ENCODE data around the gene TGFA. TPM values are rescaled to one million over a fixed set of nuclear protein-coding genes. Genes with fewer than 3 reads are reported as not detected.

Gene TGFA
- total and polyA plus RNA-seq, 2 experiments from 2014 or later: 2.6 to 5.6 TPM

GRCh38 chr2:70516596-70516995 is 37.0 kb downstream of the TGFA start:
- peaks cover 13% of the 10 kb centered on the region for H3K4me1 ChIP-seq (ENCODE audit: insufficient read depth)
- 94% methylated on average over 5 of the region's 5 CpGs for WGBS (ENCODE audit: low lambda C conversion rate, missing lambda C conversion rate)
- H2AFZ ChIP-seq: no peak overlapping the region
- H3K4me2 ChIP-seq: no peak overlapping the region
- H3K9me3 ChIP-seq (ENCODE audit: low read depth): no peaks in the 10 kb centered on the region
- no peaks in the 10 kb centered on the region for H4K20me1 ChIP-seq (ENCODE audit: insufficient read depth, poor library complexity, severe bottlenecking)
- H3K36me3 ChIP-seq (replicated peaks; ENCODE audit: insufficient read depth, low read depth): no peaks in the 10 kb centered on the region
- no peak for DNase-seq (ENCODE audit: low spot score)
- H3K4me3 ChIP-seq: no peak overlapping the region
- H3K79me2 ChIP-seq: no peaks in the 10 kb centered on the region
- no peaks in the 10 kb centered on the region for H3K27me3 ChIP-seq
- no peaks in the 10 kb centered on the region for H3K9me2 ChIP-seq (replicated peaks; ENCODE audit: insufficient read depth)
- H3K27ac ChIP-seq: no peak overlapping the region
- no peak for TF ChIP-seq EZH2 (IDR thresholded peaks at IDR 0.05; ENCODE audit: borderline replicate concordance)
- TF ChIP-seq CTCF (IDR thresholded peaks at IDR 0.05; ENCODE audit: poor library complexity): no peak
- TF ChIP-seq EZH2phosphoT487 (IDR thresholded peaks at IDR 0.05; ENCODE audit: low read depth, severe bottlenecking, unreplicated experiment): no peak

- DNase-seq (ENCODE audit: low spot score): no peak
- H3K9me2 ChIP-seq (replicated peaks; ENCODE audit: insufficient read depth): no peaks in the 10 kb centered on the region
- no peaks in the 10 kb centered on the region for H3K27me3 ChIP-seq
- H4K20me1 ChIP-seq (ENCODE audit: insufficient read depth, poor library complexity, severe bottlenecking): no peaks in the 10 kb centered on the region
- no peak overlapping the region for H2AFZ ChIP-seq
- no peak for TF ChIP-seq EZH2phosphoT487 (IDR thresholded peaks at IDR 0.05; ENCODE audit: low read depth, severe bottlenecking, unreplicated experiment)
- TF ChIP-seq EZH2 (IDR thresholded peaks at IDR 0.05; ENCODE audit: borderline replicate concordance): no peak
- TF ChIP-seq CTCF (IDR thresholded peaks at IDR 0.05; ENCODE audit: poor library complexity): no peak
- H3K79me2 ChIP-seq: no peaks in the 10 kb centered on the region
- no peak overlapping the region for H3K4me3 ChIP-seq
- H3K9me3 ChIP-seq (ENCODE audit: low read depth): no peaks in the 10 kb centered on the region
- no peaks in the 10 kb centered on the region for H3K36me3 ChIP-seq (replicated peaks; ENCODE audit: insufficient read depth, low read depth)
- H3K4me2 ChIP-seq: no peak overlapping the region
- H3K27ac ChIP-seq: no peak overlapping the region
- H3K4me1 ChIP-seq (ENCODE audit: insufficient read depth): peaks cover 13% of the 10 kb centered on the region
- 88% methylated on average over 4 of the region's 4 CpGs for WGBS (ENCODE audit: low lambda C conversion rate, missing lambda C conversion rate)
Measured at GRCh38 chr2:70515938-70516337, 37.7 kb downstream of the TGFA start.

GRCh38 chr2:70514612-70515055 is 39.0 kb downstream of the TGFA start:
- Histone ChIP-seq H3K4me3 (no peak overlapping the region), H3K27me3 (no peaks in the 10 kb centered on the region), H3K9me2 (replicated peaks; ENCODE audit: insufficient read depth) (no peaks in the 10 kb centered on the region), H3K4me1 (ENCODE audit: insufficient read depth) (peaks cover 13% of the 10 kb centered on the region), H3K9me3 (ENCODE audit: low read depth) (no peaks in the 10 kb centered on the region), H3K4me2 (no peak overlapping the region), H3K27ac (no peak overlapping the region), H3K79me2 (no peaks in the 10 kb centered on the region), H4K20me1 (ENCODE audit: insufficient read depth, poor library complexity, severe bottlenecking) (no peaks in the 10 kb centered on the region), H3K36me3 (replicated peaks; ENCODE audit: insufficient read depth, low read depth) (no peaks in the 10 kb centered on the region), H2AFZ (no peak overlapping the region)
- peak; percentile 79 for DNase-seq (ENCODE audit: low spot score)
- 63% methylated on average over 15 of the region's 15 CpGs for WGBS (ENCODE audit: low lambda C conversion rate, missing lambda C conversion rate)
- TF ChIP-seq EZH2phosphoT487 (IDR thresholded peaks at IDR 0.05; ENCODE audit: low read depth, severe bottlenecking, unreplicated experiment): no peak
- TF ChIP-seq EZH2 (IDR thresholded peaks at IDR 0.05; ENCODE audit: borderline replicate concordance): no peak
- no peak for TF ChIP-seq CTCF (IDR thresholded peaks at IDR 0.05; ENCODE audit: poor library complexity)

GRCh38 chr2:70513738-70514137 is 39.9 kb downstream of the TGFA start:
- Histone ChIP-seq H3K4me2 (no peak overlapping the region), H3K27me3 (no peaks in the 10 kb centered on the region), H3K79me2 (no peaks in the 10 kb centered on the region), H3K36me3 (replicated peaks; ENCODE audit: insufficient read depth, low read depth) (no peaks in the 10 kb centered on the region), H3K9me3 (ENCODE audit: low read depth) (no peaks in the 10 kb centered on the region), H2AFZ (no peak overlapping the region), H3K9me2 (replicated peaks; ENCODE audit: insufficient read depth) (no peaks in the 10 kb centered on the region), H4K20me1 (ENCODE audit: insufficient read depth, poor library complexity, severe bottlenecking) (no peaks in the 10 kb centered on the region), H3K4me1 (ENCODE audit: insufficient read depth) (peaks cover 13% of the 10 kb centered on the region), H3K27ac (no peak overlapping the region), H3K4me3 (no peak overlapping the region)
- WGBS (ENCODE audit: low lambda C conversion rate, missing lambda C conversion rate): 61% methylated on average over 4 of the region's 4 CpGs
- DNase-seq (ENCODE audit: low spot score): peak; percentile 35
- TF ChIP-seq CTCF (IDR thresholded peaks at IDR 0.05; ENCODE audit: poor library complexity): no peak
- no peak for TF ChIP-seq EZH2 (IDR thresholded peaks at IDR 0.05; ENCODE audit: borderline replicate concordance)
- TF ChIP-seq EZH2phosphoT487 (IDR thresholded peaks at IDR 0.05; ENCODE audit: low read depth, severe bottlenecking, unreplicated experiment): no peak

Data from hepatocyte (in vitro differentiated cells).